IgD-negative memory B cell (primary cell): ENCODE data around the gene COX7A2. TPM values are rescaled to one million over a fixed set of nuclear protein-coding genes. Genes with fewer than 3 reads are reported as not detected.

ENCODE experiments used
- H3K27ac Mint-ChIP-seq, 3 donors: one replicate each; pipeline ENCODE4 v1.8.0; 2020 to 2022; ENCODE audit warnings: mild to moderate bottlenecking in 3 of 3, mixed read lengths in 3 of 3, moderate library complexity in 1 of 3
- H3K27me3 Mint-ChIP-seq: one replicate; pipeline ENCODE4 v1.8.0; 2021; ENCODE audit warnings: mixed read lengths
- H3K36me3 Mint-ChIP-seq: one replicate; pipeline ENCODE4 v1.8.0; 2020; ENCODE audit warnings: mild to moderate bottlenecking, mixed read lengths
- H3K4me1 Mint-ChIP-seq, 3 donors: one replicate each; pipeline ENCODE4 v1.8.0; 2020 to 2022; ENCODE audit warnings: mixed read lengths in 3 of 3, mild to moderate bottlenecking in 1 of 3
- H3K4me3 Mint-ChIP-seq, 4 donors: one replicate each; pipeline ENCODE4 v1.8.0; 2020 to 2022; ENCODE audit warnings: mild to moderate bottlenecking in 4 of 4, mixed read lengths in 4 of 4, moderate library complexity in 3 of 4
- H3K9me3 Mint-ChIP-seq, 3 donors: one replicate each; pipeline ENCODE4 v1.8.0; 2020 to 2021; ENCODE audit warnings: mixed read lengths in 3 of 3, mild to moderate bottlenecking in 1 of 3
- polyA plus RNA-seq: library from polyadenylated mRNA; unstranded; fragments of 300-500 nt; fragmentation: Illumina TruSeq; gene quantifications from one replicate; pipeline ENCODE4 v1.2.3, GENCODE V29; 2021

Gene COX7A2
- polyA plus RNA-seq, 1 donor from 2014 or later: 747 TPM

GRCh38 chr6:75204959-75205775 lies 38.4 kb downstream of the COX7A2 start:
- Mint-ChIP-seq H3K36me3 (no peaks in the 10 kb centered on the region), H3K4me3 (peak overlapping the region; percentile 76 to 94 (median 84)), H3K27ac (peak overlapping the region in 2 of 3 donors; percentile 2 to 72), H3K9me3 (peaks cover 0 to 1% (median 0%) of the 10 kb centered on the region in 3 donors), H3K4me1 (peaks cover 47 to 50% (median 49%) of the 10 kb centered on the region in 3 donors), H3K27me3 (peaks cover 77% of the 10 kb centered on the region)

GRCh38 chr6:75204217-75204958 lies 39.2 kb downstream of the COX7A2 start:
- peaks cover 47 to 50% (median 49%) of the 10 kb centered on the region in 3 donors for H3K4me1 Mint-ChIP-seq
- H3K27ac Mint-ChIP-seq: peak overlapping the region in 2 of 3 donors; percentile 22 to 68
- H3K4me3 Mint-ChIP-seq: peak overlapping the region; percentile 76 to 89 (median 80)
- H3K9me3 Mint-ChIP-seq: peaks cover 0 to 1% (median 0%) of the 10 kb centered on the region in 3 donors
- H3K27me3 Mint-ChIP-seq: peaks cover 73% of the 10 kb centered on the region
- H3K36me3 Mint-ChIP-seq: no peaks in the 10 kb centered on the region

- peaks cover 0 to 1% (median 0%) of the 10 kb centered on the region in 3 donors for H3K9me3 Mint-ChIP-seq
- H3K36me3 Mint-ChIP-seq: no peaks in the 10 kb centered on the region
- peaks cover 42 to 44% (median 44%) of the 10 kb centered on the region in 3 donors for H3K4me1 Mint-ChIP-seq
- H3K27ac Mint-ChIP-seq: peak overlapping the region in 2 of 3 donors; percentile 5 to 22
- H3K27me3 Mint-ChIP-seq: peaks cover 68% of the 10 kb centered on the region
- H3K4me3 Mint-ChIP-seq: peak overlapping the region in 1 of 4 donors; percentile 77
These were observed 39.9 kb downstream of the COX7A2 start for GRCh38 chr6:75203721-75204120.

GRCh38 chr6:75202676-75203131 lies 40.9 kb downstream of the COX7A2 start:
- H3K9me3 Mint-ChIP-seq: peaks cover 0 to 1% (median 0%) of the 10 kb centered on the region in 3 donors
- H3K4me3 Mint-ChIP-seq: peak overlapping the region in 1 of 4 donors; percentile 39
- H3K27me3 Mint-ChIP-seq: peaks cover 60% of the 10 kb centered on the region
- no peaks in the 10 kb centered on the region for H3K36me3 Mint-ChIP-seq
- H3K4me1 Mint-ChIP-seq: peaks cover 33 to 37% (median 35%) of the 10 kb centered on the region in 3 donors
- peak overlapping the region in 1 of 3 donors; percentile 61 for H3K27ac Mint-ChIP-seq

GRCh38 chr6:75201901-75202672 lies 41.5 kb downstream of the COX7A2 start:
- H3K36me3 Mint-ChIP-seq: no peaks in the 10 kb centered on the region
- peaks cover 27 to 30% (median 29%) of the 10 kb centered on the region in 3 donors for H3K4me1 Mint-ChIP-seq
- H3K27ac Mint-ChIP-seq: peak overlapping the region in 1 of 3 donors; percentile 61
- H3K4me3 Mint-ChIP-seq: peak overlapping the region in 2 of 4 donors; percentile 32 to 39
- peaks cover 54% of the 10 kb centered on the region for H3K27me3 Mint-ChIP-seq
- peaks cover 0 to 1% (median 0%) of the 10 kb centered on the region in 3 donors for H3K9me3 Mint-ChIP-seq

- Mint-ChIP-seq H3K27me3 (peaks cover 47% of the 10 kb centered on the region), H3K9me3 (peaks cover 0 to 1% (median 0%) of the 10 kb centered on the region in 3 donors), H3K27ac (no peak overlapping the region), H3K4me1 (peaks cover 20 to 23% (median 22%) of the 10 kb centered on the region in 3 donors), H3K36me3 (no peaks in the 10 kb centered on the region), H3K4me3 (no peak overlapping the region)
These were observed 42.6 kb downstream of the COX7A2 start for GRCh38 chr6:75201021-75201420.

GRCh38 chr6:75199889-75200288 lies 43.7 kb downstream of the COX7A2 start:
- H3K4me3 Mint-ChIP-seq: no peak overlapping the region

GRCh38 chr6:75196081-75196687 lies 47.4 kb downstream of the COX7A2 start:
- H3K4me3 Mint-ChIP-seq: no peak overlapping the region
- H3K4me1 Mint-ChIP-seq: no peaks in the 10 kb centered on the region
- H3K27ac Mint-ChIP-seq: no peak overlapping the region
- H3K27me3 Mint-ChIP-seq: peaks cover 6% of the 10 kb centered on the region
- H3K9me3 Mint-ChIP-seq: no peaks in the 10 kb centered on the region
- no peaks in the 10 kb centered on the region for H3K36me3 Mint-ChIP-seq

More at GRCh38 chr6:75199889-75200288, 43.7 kb downstream of the COX7A2 start:
- Mint-ChIP-seq H3K27me3 (peaks cover 35% of the 10 kb centered on the region), H3K4me1 (peaks cover 10 to 16% (median 15%) of the 10 kb centered on the region in 3 donors), H3K9me3 (no peaks in the 10 kb centered on the region), H3K27ac (no peak overlapping the region), H3K36me3 (no peaks in the 10 kb centered on the region)

- Mint-ChIP-seq H3K36me3 (peaks cover 1% of the 10 kb centered on the region), H3K4me3 (no peak overlapping the region), H3K27me3 (no peaks in the 10 kb centered on the region), H3K4me1 (no peaks in the 10 kb centered on the region), H3K27ac (no peak overlapping the region), H3K9me3 (peaks cover 2 to 6% (median 2%) of the 10 kb centered on the region in 3 donors)
These were observed 55.2 kb downstream of the COX7A2 start for GRCh38 chr6:75188221-75188925.

Other genes with a start within 250 kb of the COX7A2 start
- gene COL12A1, start 37.7 kb downstream of the COX7A2 start, polyA plus RNA-seq: not detected
- gene TMEM30A, start 41.0 kb upstream of the COX7A2 start, polyA plus RNA-seq: 31.5 TPM
- gene FILIP1, start 250.0 kb upstream of the COX7A2 start, polyA plus RNA-seq: not detected